GM12878 (cell line): ENCODE data around the gene PIK3R5. TPM values are rescaled to one million over a fixed set of nuclear protein-coding genes. Genes with fewer than 3 reads are reported as not detected.
A peak's percentile ranks its signal among the peaks of the same experiment; 100 is the strongest.

Experiments
- ATAC-seq: fragments of 200-7000 bp; cut with Tn5 transposase; 3 replicates; pipeline ENCODE4 v1.9.1; 2020; ENCODE audit warnings: mild to moderate bottlenecking, moderate library complexity
- BruUV-seq: library from RNA; stranded (reverse); fragments of 400-500 nt; replicated peaks from 2 replicates; lab custom pipeline; 2021; lab: Mats Ljungman, UMichigan
- CTCF ChIA-PET: fragments of 300-600 bp; sonication (Branson Sonifier 250); formaldehyde crosslinking; extraction: SDS; loops from one replicate; lab custom pipeline; 2021; ENCODE audit warnings: inconsistent platforms; lab: Yijun Ruan, JAX
- POLR2A ChIA-PET: fragments of 350-600 bp; formaldehyde crosslinking; extraction: SDS; loops from one replicate; lab custom pipeline; 2021; ENCODE audit warnings: inconsistent platforms; lab: Charles Lee
- RAD21 ChIA-PET: fragments of 300-600 bp; sonication (Branson Sonifier 250); formaldehyde crosslinking; loops from one replicate; lab custom pipeline; 2023; ENCODE audit warnings: antibody characterized with exemption; ENCODE audit not compliant: unreplicated experiment; lab: Charles Lee
- SMC1A ChIA-PET: fragments of 300-600 bp; sonication (Branson Sonifier 250); formaldehyde crosslinking; loops from one replicate; lab custom pipeline; 2023; ENCODE audit not compliant: unreplicated experiment, uncharacterized antibody; lab: Charles Lee
- DNase-seq: peaks from one replicate; pipeline ENCODE4 v3.0.0-alpha.2; 2011; ENCODE audit warnings: low read depth, low spot score
- FAIRE-seq: peaks from 3 replicates; lab custom pipeline; 2011; peaks lifted over from hg19 to GRCh38; lab: Jason Lieb, UNC
- H2AFZ ChIP-seq: 2 replicates; pipeline ENCODE4 v1.6.0; 2011; ENCODE audit warnings: low read depth, low read length, control low read depth; ENCODE audit not compliant: control insufficient read depth
- H3K27ac ChIP-seq: 2 replicates; pipeline ENCODE4 v1.5.1; 2011; ENCODE audit warnings: control low read depth; ENCODE audit not compliant: control insufficient read depth, insufficient read depth
- H3K27me3 ChIP-seq, 2 experiments: replicated peaks in 1 of 2; 2 replicates each; pipeline versions ENCODE4 v1.6.0 to v1.6.1; 2011; ENCODE audit warnings: low read length in 1 of 2; ENCODE audit not compliant: control insufficient read depth in 2 of 2, insufficient read depth in 2 of 2
- H3K36me3 ChIP-seq, 2 experiments: 2 replicates each; pipeline ENCODE4 v1.5.1; 2011; ENCODE audit warnings: low read length in 1 of 2; ENCODE audit not compliant: control insufficient read depth in 2 of 2, insufficient read depth in 2 of 2
- H3K4me1 ChIP-seq: 2 replicates; pipeline ENCODE4 v1.6.1; 2011; ENCODE audit warnings: mild to moderate bottlenecking, low read length, moderate library complexity, mixed read lengths; ENCODE audit not compliant: control insufficient read depth, insufficient read depth
- H3K4me2 ChIP-seq: 2 replicates; pipeline ENCODE4 v1.6.0; 2011; ENCODE audit warnings: control low read depth; ENCODE audit not compliant: control insufficient read depth, insufficient read depth
- H3K4me3 ChIP-seq: fragments of 200-600 bp; sonication (generic); 2 replicates; pipeline ENCODE4 v1.5.1; 2016
- H3K79me2 ChIP-seq: 2 replicates; pipeline ENCODE4 v1.6.0; 2011; ENCODE audit warnings: low read length; ENCODE audit not compliant: control insufficient read depth, insufficient read depth
- H3K9ac ChIP-seq: 2 replicates; pipeline ENCODE4 v1.8.0; 2011; ENCODE audit warnings: low read length, control low read depth, mixed read lengths; ENCODE audit not compliant: control insufficient read depth, insufficient read depth
- H3K9me3 ChIP-seq: replicated peaks from 3 replicates; pipeline ENCODE4 v1.5.1; 2011; ENCODE audit warnings: mild to moderate bottlenecking, low read length; ENCODE audit not compliant: control insufficient read depth, insufficient read depth
- H4K20me1 ChIP-seq: 2 replicates; pipeline ENCODE4 v1.6.0; 2011; ENCODE audit not compliant: control insufficient read depth, insufficient read depth
- E4F1 ChIP-seq: fragments of 450-650 bp; IDR thresholded peaks from 2 replicates; pipeline ENCODE4 v1.6.1; 2018; ENCODE audit warnings: borderline replicate concordance, mild to moderate bottlenecking; ENCODE audit not compliant: partially characterized antibody
- EGR1 ChIP-seq, 2 experiments: IDR thresholded peaks; 1 replicate in 1 of 2; 2 replicates in 1 of 2; pipeline ENCODE4 v1.6.1; 2011 to 2012; ENCODE audit warnings: low read depth in 2 of 2, low read length in 2 of 2, borderline replicate concordance in 1 of 2, mild to moderate bottlenecking in 1 of 2, moderate library complexity in 1 of 2
- PML ChIP-seq: IDR thresholded peaks from 2 replicates; pipeline ENCODE4 v1.6.1; 2012; ENCODE audit warnings: low read length, inconsistent platforms
- POLR2A ChIP-seq: IDR thresholded peaks from 2 replicates; pipeline ENCODE4 v1.6.1; 2011; ENCODE audit warnings: low read depth, mild to moderate bottlenecking, low read length
- POLR2AphosphoS2 ChIP-seq: IDR thresholded peaks from 2 replicates; pipeline ENCODE4 v1.6.1; 2011; ENCODE audit warnings: low read depth, mild to moderate bottlenecking, low read length, improper control_type of control experiment, moderate library complexity
- POLR2AphosphoS5 ChIP-seq: IDR thresholded peaks from 2 replicates; pipeline ENCODE4 v1.6.1; 2011; ENCODE audit warnings: mild to moderate bottlenecking, low read length, inconsistent platforms
- YY1 ChIP-seq: IDR thresholded peaks from 2 replicates; pipeline ENCODE4 v1.6.1; 2011; ENCODE audit warnings: low read depth, mild to moderate bottlenecking, low read length
- WGBS: methylation state at CpG from one replicate; pipeline ENCODE4 v1.1.6; 2016; ENCODE audit warnings: low lambda C conversion rate; ENCODE audit not compliant: insufficient replicate concordance, insufficient coverage; ENCODE audit errors: missing lambda C conversion rate; 5-methylcytosine and 5-hydroxymethylcytosine counted together
- in situ Hi-C: fragments of 300-500 bp; cut with MboI; formaldehyde crosslinking; loops from 9 replicates; pipeline ENCODE4 v1.14.3; 2018; ENCODE audit warnings: mixed read lengths
- intact Hi-C: fragments of 100-400 bp; cut with micrococcal nuclease; formaldehyde crosslinking; loops from one replicate; pipeline ENCODE4 v1.14.2; 2022; ENCODE audit not compliant: unreplicated experiment
- polyA plus RNA-seq, 11 experiments: library from polyadenylated mRNA; depleted of rRNA in 4 of 11; unstranded in 6 of 11; stranded (reverse) in 5 of 11; fragments of >200 nt; fragmentation: Nextera tagmentation in 4 of 11; fragmentation: Illumina TruSeq in 1 of 11; extraction: Ambion mirVana in 4 of 11; extraction: Trizol in 1 of 11; gene quantifications; 1 replicate in 1 of 11; 2 replicates in 10 of 11; pipeline versions ENCODE4 v1.2.1 to v1.2.3, GENCODE V29; 2011 to 2016; ENCODE audit warnings: inconsistent platforms in 2 of 11, missing spikeins in 2 of 11, low read depth in 1 of 11
- total RNA-seq, 4 experiments: library from RNA; depleted of rRNA in 3 of 4; stranded (reverse); fragments of >200 nt in 3 of 4; fragmentation: Illumina TruSeq in 1 of 4; extraction: Trizol in 1 of 4; gene quantifications; 2 replicates each; pipeline versions ENCODE4 v1.2.1 to v1.2.3, GENCODE V29; 2013 to 2021

Gene PIK3R5
- total and polyA plus RNA-seq, 10 of the 15 experiments (the other 5 are each of a cell fraction or from before 2014, with no cell fraction given) = 9.5 to 50.8 (median 35.5) TPM

DNA sequence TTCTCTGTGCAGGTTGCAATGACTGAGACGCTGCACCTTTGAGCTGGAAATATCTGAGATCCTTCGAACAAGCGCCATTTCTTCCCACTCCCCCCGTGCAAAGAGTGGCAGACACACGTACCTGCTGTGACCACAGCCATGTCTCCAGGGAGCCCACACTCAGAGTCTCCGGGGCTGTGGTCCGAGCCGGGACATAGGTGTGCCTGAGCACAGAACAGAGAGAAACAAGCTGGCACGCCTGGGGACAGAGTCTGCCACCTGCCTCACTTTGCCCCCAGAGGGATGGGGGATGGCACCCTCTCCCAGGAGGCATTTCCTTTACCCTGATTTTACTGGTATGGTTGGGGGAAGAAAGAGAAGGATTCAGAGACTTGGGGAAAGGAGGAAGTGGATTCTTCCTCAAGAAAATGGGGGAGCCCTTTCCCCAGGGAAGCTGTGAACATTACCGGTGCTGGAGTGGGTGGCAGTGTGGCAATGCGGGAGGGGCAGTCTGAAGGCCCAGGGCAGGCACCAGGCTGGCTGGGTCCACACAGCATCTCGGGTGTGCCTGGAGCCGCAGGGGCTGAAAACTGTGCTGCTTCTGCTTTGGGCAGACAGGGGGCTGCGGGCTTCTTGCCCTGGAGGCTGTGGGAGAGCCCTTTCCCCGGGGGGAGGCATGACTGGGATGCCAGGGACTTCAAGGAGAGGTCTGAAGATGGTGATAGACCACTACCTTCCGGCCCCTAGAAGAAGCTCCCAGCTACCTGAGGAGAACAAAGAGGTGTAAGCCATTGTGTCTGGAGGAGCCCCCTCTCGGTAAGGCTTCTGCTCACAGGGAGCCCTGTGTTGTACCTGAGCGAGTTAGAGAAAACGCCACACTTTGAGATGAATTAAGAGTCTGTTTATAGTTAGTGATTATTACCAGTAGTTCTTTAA, 91.4 kb downstream of the PIK3R5 start:
- SMC1A ChIA-PET = interaction anchor here (10.6 kb wide), 1 partner anchor 18 kb away, joined by 132 read pairs; no protein-coding TSS in a partner anchor
- TF ChIP-seq PML (no peak), POLR2A (0 out of 2 replicates have a peak, but pooled peaks have one; percentile 24)
- FAIRE-seq (no peak), DNase-seq (no peak), ATAC-seq (no peak)
- 65% methylated on average over 19 of the region's 19 CpGs for WGBS
- Histone ChIP-seq H2AFZ (no peak overlapping the region), H3K4me1 (peaks cover 17% of the 10 kb centered on the region), H3K79me2 (no peaks in the 10 kb centered on the region), H3K9me3 (no peaks in the 10 kb centered on the region), H3K4me3 (no peak overlapping the region), H3K9ac (no peak overlapping the region), H3K36me3 (peaks cover 2 to 5% of the 10 kb centered on the region in 2 experiments; a peak in 2 of 4 replicates), H4K20me1 (no peaks in the 10 kb centered on the region), H3K27me3 (no peaks in the 10 kb centered on the region), H3K4me2 (no peak overlapping the region), H3K27ac (no peak overlapping the region)
- no TSS peak for BruUV-seq
- intact Hi-C loops (no loop called here), in situ Hi-C loops (no loop called here)
- RAD21 ChIA-PET = no interaction called here
- POLR2A ChIA-PET = interaction anchor here (0.5 to 1.4 kb wide), 2 partner anchors 18 to 40 kb away, joined by 3 to 5 read pairs; no protein-coding TSS in a partner anchor
- CTCF ChIA-PET = no interaction called here

DNA sequence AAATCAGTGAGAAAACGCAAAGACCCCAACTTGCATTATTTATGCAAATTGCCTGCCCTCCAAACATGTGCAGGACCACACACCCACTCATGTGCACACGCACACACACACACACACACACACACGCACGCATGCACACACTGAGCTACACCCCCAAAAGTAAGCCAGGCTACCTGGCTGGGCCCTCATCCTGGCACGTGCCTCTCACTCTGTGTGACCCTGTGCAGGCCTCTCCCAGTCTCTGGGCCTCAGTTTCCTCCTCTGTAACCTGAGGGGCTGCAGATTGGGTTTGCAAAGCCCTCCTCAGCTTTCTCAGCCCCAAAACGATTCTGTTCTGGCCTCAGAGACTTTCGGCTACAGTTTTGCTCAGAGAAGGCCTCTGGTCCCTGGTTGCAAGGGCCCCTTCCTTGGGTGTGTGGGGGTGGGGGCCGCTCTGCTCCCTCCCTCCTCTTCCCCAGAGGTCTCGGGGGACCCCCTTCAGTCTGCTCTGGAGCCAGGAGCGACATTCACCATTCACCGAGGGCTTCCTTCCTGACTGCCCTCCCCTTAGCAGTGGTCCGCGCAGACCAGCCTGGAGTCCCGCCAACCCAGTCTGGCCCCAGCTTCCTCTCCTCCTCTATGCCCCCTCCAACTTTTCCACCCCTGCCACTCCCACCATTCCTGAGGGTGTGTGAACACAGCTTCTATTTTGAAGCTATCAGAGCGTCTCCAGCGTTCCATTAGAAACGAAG, 92.6 kb downstream of the PIK3R5 start:
- peaks cover 6% of the 10 kb centered on the region for H3K79me2 ChIP-seq
- in situ Hi-C loops = no loop called here
- TF ChIP-seq POLR2AphosphoS5 = 0 out of 2 replicates have a peak, but pooled peaks have one; percentile 46
- peak; percentile 56; the same call in 1 of the 2 replicates for TF ChIP-seq YY1
- TF ChIP-seq EGR1 (IDR thresholded peaks at IDR 0.05; ENCODE audit: borderline replicate concordance in 1 of 2, low read depth in 2 of 2, low read length in 2 of 2) = 0 out of 3 replicates have a peak, but pooled peaks of 1 of the 2 experiments have one; percentile 20
- no peak for TF ChIP-seq E4F1
- TF ChIP-seq POLR2AphosphoS2 = 0 out of 2 replicates have a peak, but pooled peaks have one; percentile 38
- TF ChIP-seq, all 136 proteins: peak for 4
- ChIA-PET RAD21 (interaction anchor here (2.1 kb wide), 1 partner anchor 22 kb away, joined by 4 read pairs; no protein-coding TSS in a partner anchor), SMC1A (interaction anchor here (0.5 to 10.6 kb wide), 2 partner anchors 19 to 495 kb away, joined by 3 to 132 read pairs; no protein-coding TSS in a partner anchor), CTCF (no interaction called here), POLR2A (interaction anchor here (1.4 to 4.7 kb wide), 2 partner anchors 19 to 22 kb away, joined by 5 to 19 read pairs; no protein-coding TSS in a partner anchor)
- ATAC-seq = no peak
- Histone ChIP-seq H3K36me3 (peaks cover 0 to 3% of the 10 kb centered on the region in 2 experiments; a peak in 1 of 4 replicates), H3K27me3 (no peaks in the 10 kb centered on the region), H4K20me1 (no peaks in the 10 kb centered on the region), H3K9me3 (no peaks in the 10 kb centered on the region), H2AFZ (peak overlapping the region; percentile 37; the same call in 1 of the 2 replicates), H3K4me1 (peaks cover 27% of the 10 kb centered on the region), H3K27ac (no peak overlapping the region), H3K4me2 (no peak overlapping the region), H3K4me3 (no peak overlapping the region), H3K9ac (no peak overlapping the region)
- WGBS = 88% methylated on average over 17 of the region's 17 CpGs
- intact Hi-C loops = no loop called here
- FAIRE-seq = no peak
- BruUV-seq = no TSS peak
- no peak for DNase-seq
